Mesodermal cell (in vitro differentiated cells): Measurements from ENCODE around the gene PDE8A.

Source experiments
- H3K27ac ChIP-seq: 2 replicates; pipeline ENCODE4 v1.7.0; 2013; ENCODE audit warnings: mild to moderate bottlenecking, low read depth, low read length, moderate library complexity; ENCODE audit not compliant: severe bottlenecking
- H3K36me3 ChIP-seq: 2 replicates; pipeline ENCODE4 v1.7.1; 2013; ENCODE audit warnings: mild to moderate bottlenecking, low read length, moderate library complexity; ENCODE audit not compliant: control insufficient read depth, insufficient read depth
- H3K4me1 ChIP-seq: one replicate; pipeline ENCODE4 v1.7.1; 2013; ENCODE audit warnings: mild to moderate bottlenecking, low read length; ENCODE audit not compliant: insufficient read depth, control insufficient read depth, poor library complexity, severe bottlenecking
- H3K4me3 ChIP-seq: 2 replicates; pipeline ENCODE4 v1.7.0; 2013; ENCODE audit warnings: low read length, control low read depth, mild to moderate bottlenecking; ENCODE audit not compliant: insufficient read depth, poor library complexity, severe bottlenecking; ENCODE audit errors: extremely low read depth
- H3K9me3 ChIP-seq: 2 replicates; pipeline ENCODE4 v1.7.1; 2013; ENCODE audit warnings: mild to moderate bottlenecking, low read length, moderate library complexity; ENCODE audit not compliant: control insufficient read depth
- WGBS, 2 experiments: methylation state at CpG; one replicate each; pipeline ENCODE4 v1.1.5; 2013; ENCODE audit warnings: missing lambda C conversion rate in 2 of 2; ENCODE audit not compliant: insufficient coverage in 2 of 2; 5-methylcytosine and 5-hydroxymethylcytosine counted together

The PDE8A gene

GRCh38 chr15:85129881-85130280 is 148.2 kb downstream of the PDE8A start:
- WGBS, 2 experiments = 67 to 100% methylated on average over 1 of the region's 3 CpGs
- H3K9me3 ChIP-seq = no peaks in the 10 kb centered on the region
- no peak overlapping the region for H3K4me3 ChIP-seq
- H3K27ac ChIP-seq = no peak overlapping the region
- H3K36me3 ChIP-seq = peaks cover 20% of the 10 kb centered on the region
- peaks cover 6% of the 10 kb centered on the region for H3K4me1 ChIP-seq

GRCh38 chr15:85131915-85132314 is 150.3 kb downstream of the PDE8A start:
- Histone ChIP-seq H3K4me1 (peaks cover 1% of the 10 kb centered on the region), H3K9me3 (no peaks in the 10 kb centered on the region), H3K4me3 (no peak overlapping the region), H3K27ac (no peak overlapping the region), H3K36me3 (peaks cover 23% of the 10 kb centered on the region)
- WGBS, 2 experiments = 100% methylated on average over 1 of the region's 1 CpG; no CpG with 5 or more reads in 1 of the 2 experiments

- 96 to 100% methylated on average over 1 to 3 of the region's 3 CpGs for WGBS, 2 experiments
- H3K4me1 ChIP-seq = peaks cover 14% of the 10 kb centered on the region
- H3K36me3 ChIP-seq = peaks cover 15% of the 10 kb centered on the region
- no peaks in the 10 kb centered on the region for H3K9me3 ChIP-seq
- H3K27ac ChIP-seq = no peak overlapping the region
- no peak overlapping the region for H3K4me3 ChIP-seq
Measured at GRCh38 chr15:85133709-85134108, 152.1 kb downstream of the PDE8A start.

GRCh38 chr15:85137489-85138168 is 156.0 kb downstream of the PDE8A start:
- Histone ChIP-seq H3K4me1 (peaks cover 14% of the 10 kb centered on the region), H3K36me3 (peaks cover 22% of the 10 kb centered on the region), H3K4me3 (no peak overlapping the region), H3K27ac (peak overlapping the region; percentile 77), H3K9me3 (no peaks in the 10 kb centered on the region)
- WGBS, 2 experiments = 62 to 73% methylated on average over 8 to 11 of the region's 11 CpGs

- H3K36me3 ChIP-seq = peaks cover 20% of the 10 kb centered on the region
- H3K4me1 ChIP-seq = peaks cover 14% of the 10 kb centered on the region
- H3K27ac ChIP-seq = no peak overlapping the region
- 88 to 100% methylated on average over 1 of the region's 2 CpGs for WGBS, 2 experiments
- H3K9me3 ChIP-seq = no peaks in the 10 kb centered on the region
- no peak overlapping the region for H3K4me3 ChIP-seq
Measured at GRCh38 chr15:85139391-85139790, 157.7 kb downstream of the PDE8A start.

GRCh38 chr15:85141726-85142125 is 160.1 kb downstream of the PDE8A start:
- Histone ChIP-seq H3K9me3 (no peaks in the 10 kb centered on the region), H3K4me1 (peaks cover 14% of the 10 kb centered on the region), H3K4me3 (no peak overlapping the region), H3K36me3 (peaks cover 14% of the 10 kb centered on the region), H3K27ac (no peak overlapping the region)
- 100% methylated on average over 1 of the region's 2 CpGs; no CpG with 5 or more reads in 1 of the 2 experiments for WGBS, 2 experiments

- Histone ChIP-seq H3K27ac (no peak overlapping the region), H3K4me1 (peaks cover 9% of the 10 kb centered on the region), H3K4me3 (no peak overlapping the region), H3K9me3 (no peaks in the 10 kb centered on the region), H3K36me3 (peaks cover 11% of the 10 kb centered on the region)
- WGBS, 2 experiments = 90 to 94% methylated on average over 2 of the region's 2 CpGs
Measured at GRCh38 chr15:85142312-85142711, 160.7 kb downstream of the PDE8A start.

- H3K36me3 ChIP-seq = no peaks in the 10 kb centered on the region
- no peak overlapping the region for H3K27ac ChIP-seq
- no peak overlapping the region for H3K4me3 ChIP-seq
- WGBS, 2 experiments = 80 to 100% methylated on average over 1 of the region's 5 CpGs
- no peaks in the 10 kb centered on the region for H3K4me1 ChIP-seq
- H3K9me3 ChIP-seq = no peaks in the 10 kb centered on the region
Measured at GRCh38 chr15:85149465-85150129, 167.9 kb downstream of the PDE8A start.

- no peaks in the 10 kb centered on the region for H3K4me1 ChIP-seq
- H3K27ac ChIP-seq = no peak overlapping the region
- no peaks in the 10 kb centered on the region for H3K9me3 ChIP-seq
- H3K36me3 ChIP-seq = no peaks in the 10 kb centered on the region
- no peak overlapping the region for H3K4me3 ChIP-seq
- WGBS, 2 experiments = 95% methylated on average over 2 of the region's 2 CpGs
Measured at GRCh38 chr15:85150130-85150480, 168.4 kb downstream of the PDE8A start.

GRCh38 chr15:85151145-85151544 is 169.5 kb downstream of the PDE8A start:
- Histone ChIP-seq H3K36me3 (no peaks in the 10 kb centered on the region), H3K4me3 (no peak overlapping the region), H3K27ac (no peak overlapping the region), H3K9me3 (no peaks in the 10 kb centered on the region), H3K4me1 (no peaks in the 10 kb centered on the region)
- WGBS, 2 experiments = 93% methylated on average over 3 to 6 of the region's 7 CpGs

GRCh38 chr15:85151861-85152260 is 170.2 kb downstream of the PDE8A start:
- Histone ChIP-seq H3K4me3 (no peak overlapping the region), H3K9me3 (no peaks in the 10 kb centered on the region), H3K27ac (no peak overlapping the region), H3K4me1 (no peaks in the 10 kb centered on the region), H3K36me3 (no peaks in the 10 kb centered on the region)
- WGBS, 2 experiments = 93 to 100% methylated on average over 1 to 3 of the region's 3 CpGs
